Liver (tissue), 9 donors: ENCODE results near the gene NOS1. TPM values are rescaled to one million over a fixed set of nuclear protein-coding genes. Genes with fewer than 3 reads are reported as not detected.

ENCODE experiments used
- DNase-seq: peaks from one replicate; pipeline ENCODE4 v3.0.0-alpha.2; 2017; ENCODE audit warnings: low spot score
- H3K27ac ChIP-seq, 2 donors: one replicate each; pipeline ENCODE4 v1.7.0; 2013; ENCODE audit warnings: inconsistent platforms in 2 of 2, low read length in 2 of 2, control low read depth in 1 of 2, low read depth in 1 of 2, mild to moderate bottlenecking in 1 of 2
- H3K27me3 ChIP-seq, 4 donors: one replicate each; pipeline versions ENCODE4 v1.6.1 to v1.7.0; 2013; ENCODE audit warnings: low read length in 3 of 4, inconsistent platforms in 1 of 4, mild to moderate bottlenecking in 1 of 4, moderate library complexity in 1 of 4; ENCODE audit not compliant: control insufficient read depth in 4 of 4, insufficient read depth in 4 of 4
- H3K36me3 ChIP-seq, 4 donors: one replicate each; pipeline versions ENCODE4 v1.6.1 to v1.7.0; 2013; ENCODE audit warnings: low read length in 3 of 4, mild to moderate bottlenecking in 3 of 4, low read depth in 1 of 4, moderate library complexity in 1 of 4; ENCODE audit not compliant: control insufficient read depth in 4 of 4, insufficient read depth in 3 of 4
- H3K4me1 ChIP-seq, 4 donors: one replicate each; pipeline versions ENCODE4 v1.6.1 to v1.7.0; 2013; ENCODE audit warnings: low read length in 3 of 4, mild to moderate bottlenecking in 3 of 4, moderate library complexity in 1 of 4; ENCODE audit not compliant: control insufficient read depth in 4 of 4, insufficient read depth in 4 of 4
- H3K4me3 ChIP-seq, 3 donors: one replicate each; pipeline versions ENCODE4 v1.6.1 to v1.7.0; 2013; ENCODE audit warnings: low read length in 3 of 3, control low read depth in 1 of 3, low read depth in 1 of 3, mild to moderate bottlenecking in 1 of 3
- H3K9ac ChIP-seq, 2 donors: one replicate each; pipeline ENCODE4 v1.7.0; 2013; ENCODE audit warnings: low read length in 2 of 2, mild to moderate bottlenecking in 2 of 2, moderate library complexity in 2 of 2, control low read depth in 1 of 2, low read depth in 1 of 2
- H3K9me3 ChIP-seq, 4 donors: one replicate each; pipeline versions ENCODE4 v1.6.1 to v1.7.0; 2013; ENCODE audit warnings: low read length in 3 of 4; ENCODE audit not compliant: control insufficient read depth in 4 of 4
- ATF3 ChIP-seq: IDR thresholded peaks from 2 replicates; pipeline ENCODE4 v1.6.1; 2016; ENCODE audit warnings: antibody characterized with exemption
- CTCF ChIP-seq: fragments of 150-350 bp; IDR thresholded peaks from 2 replicates; pipeline ENCODE4 v1.5.1; 2017; ENCODE audit warnings: improper control_type of control experiment, low read depth, low read length; ENCODE audit not compliant: missing input control
- EGR1 ChIP-seq, 2 donors: IDR thresholded peaks; 2 replicates each; pipeline ENCODE4 v1.6.1; 2016 to 2018; ENCODE audit warnings: antibody characterized with exemption in 2 of 2, low read depth in 2 of 2
- FOXA1 ChIP-seq: IDR thresholded peaks from 2 replicates; pipeline ENCODE4 v1.6.1; 2016; ENCODE audit warnings: antibody characterized with exemption
- FOXA2 ChIP-seq: IDR thresholded peaks from 2 replicates; pipeline ENCODE4 v1.6.1; 2016; ENCODE audit warnings: antibody characterized with exemption
- GABPA ChIP-seq, 2 donors: IDR thresholded peaks in 1 of 2; conservative IDR thresholded peaks in 1 of 2; 2 replicates each; pipeline ENCODE4 v1.6.1; 2016; ENCODE audit warnings: antibody characterized with exemption in 2 of 2, mild to moderate bottlenecking in 1 of 2, moderate library complexity in 1 of 2
- HNF4A ChIP-seq, 2 donors: conservative IDR thresholded peaks; 2 replicates each; pipeline ENCODE4 v1.6.1; 2016; ENCODE audit warnings: antibody characterized with exemption in 2 of 2, mild to moderate bottlenecking in 2 of 2
- HNF4G ChIP-seq: IDR thresholded peaks from 2 replicates; pipeline ENCODE4 v1.6.1; 2016; ENCODE audit warnings: antibody characterized with exemption
- JUND ChIP-seq, 2 donors: IDR thresholded peaks; 2 replicates each; pipeline ENCODE4 v1.6.1; 2016; ENCODE audit warnings: antibody characterized with exemption in 2 of 2
- MAX ChIP-seq: IDR thresholded peaks from 2 replicates; pipeline ENCODE4 v1.6.1; 2016; ENCODE audit warnings: antibody characterized with exemption
- NR2F2 ChIP-seq: IDR thresholded peaks from 2 replicates; pipeline ENCODE4 v1.6.1; 2016; ENCODE audit warnings: antibody characterized with exemption
- RAD21 ChIP-seq, 2 donors: IDR thresholded peaks; 2 replicates each; pipeline ENCODE4 v1.6.1; 2016; ENCODE audit warnings: antibody characterized with exemption in 2 of 2, mild to moderate bottlenecking in 2 of 2
- REST ChIP-seq: IDR thresholded peaks from 2 replicates; pipeline ENCODE4 v1.6.1; 2016; ENCODE audit warnings: antibody characterized with exemption, mild to moderate bottlenecking
- RXRA ChIP-seq, 2 donors: IDR thresholded peaks; 2 replicates each; pipeline ENCODE4 v1.6.1; 2017 to 2018; ENCODE audit warnings: antibody characterized with exemption in 2 of 2, mild to moderate bottlenecking in 1 of 2
- SP1 ChIP-seq: IDR thresholded peaks from 2 replicates; pipeline ENCODE4 v1.6.1; 2018; ENCODE audit warnings: antibody characterized with exemption, mild to moderate bottlenecking
- TAF1 ChIP-seq: conservative IDR thresholded peaks from 2 replicates; pipeline ENCODE4 v1.6.1; 2016; ENCODE audit warnings: antibody characterized with exemption, mild to moderate bottlenecking
- YY1 ChIP-seq: IDR thresholded peaks from 2 replicates; pipeline ENCODE4 v1.6.1; 2016; ENCODE audit warnings: antibody characterized with exemption, mild to moderate bottlenecking
- WGBS: extraction: QIAGEN DNeasy Blood & Tissue Kit; methylation state at CpG from one replicate; pipeline ENCODE4 v1.1.7; 2013; 5-methylcytosine and 5-hydroxymethylcytosine counted together
- polyA plus RNA-seq, 2 donors: library from polyadenylated mRNA; stranded (reverse) in 1 of 2; unstranded in 1 of 2; fragments of 200-250 nt in 1 of 2; fragments of >200 nt in 1 of 2; fragmentation: Nextera tagmentation in 1 of 2; extraction: Ambion mirVana in 1 of 2; gene quantifications; one replicate each; pipeline versions ENCODE4 v1.2.1 to v1.2.3, GENCODE V29; 2013 to 2015
- total RNA-seq, 2 donors: library from RNA; depleted of rRNA; stranded (reverse); fragments of >200 nt; gene quantifications; one replicate each; pipeline ENCODE4 v1.2.3, GENCODE V29; 2014
- TF ChIP-seq, protein P1 (sequence below): IDR thresholded peaks from 2 replicates; pipeline ENCODE4 v1.6.1; 2016; ENCODE audit warnings: antibody characterized with exemption
- donor health status: healthy.
- donor health status: healthy.
- donor health status: healthy.
- donor health status: healthy.
- donor health status: healthy.

Gene NOS1
- total and polyA plus RNA-seq, 4 donors = under 0.01 to 0.08 (median 0.01) TPM; not detected in 1

- Histone ChIP-seq H3K4me3 (no peak overlapping the region), H3K27me3 (peaks cover 0 to 8% (median 0%) of the 10 kb centered on the region in 4 donors), H3K4me1 (no peaks in the 10 kb centered on the region), H3K9me3 (no peaks in the 10 kb centered on the region), H3K27ac (no peak overlapping the region), H3K36me3 (no peaks in the 10 kb centered on the region), H3K9ac (no peak overlapping the region)
- TF ChIP-seq YY1 = no peak
- no peak for TF ChIP-seq FOXA1
- TF ChIP-seq HNF4A (conservative IDR thresholded peaks at IDR 0.05) = no peak
- no peak for TF ChIP-seq CTCF
- TF ChIP-seq SP1 = no peak
- TF ChIP-seq TAF1 = no peak
- no peak for TF ChIP-seq RXRA (IDR thresholded peaks at IDR 0.05)
- TF ChIP-seq JUND (IDR thresholded peaks at IDR 0.05) = no peak
- TF ChIP-seq REST = no peak
- TF ChIP-seq EGR1 (IDR thresholded peaks at IDR 0.05; ENCODE audit: low read depth in 2 of 2) = no peak
- TF ChIP-seq RAD21 (IDR thresholded peaks at IDR 0.05) = no peak
- TF ChIP-seq FOXA2 = no peak
- DNase-seq = no peak
- WGBS = 81% methylated on average over 2 of the region's 2 CpGs
Observed at GRCh38 chr12:117273091-117273490, 88.3 kb downstream of the NOS1 start.

DNA sequence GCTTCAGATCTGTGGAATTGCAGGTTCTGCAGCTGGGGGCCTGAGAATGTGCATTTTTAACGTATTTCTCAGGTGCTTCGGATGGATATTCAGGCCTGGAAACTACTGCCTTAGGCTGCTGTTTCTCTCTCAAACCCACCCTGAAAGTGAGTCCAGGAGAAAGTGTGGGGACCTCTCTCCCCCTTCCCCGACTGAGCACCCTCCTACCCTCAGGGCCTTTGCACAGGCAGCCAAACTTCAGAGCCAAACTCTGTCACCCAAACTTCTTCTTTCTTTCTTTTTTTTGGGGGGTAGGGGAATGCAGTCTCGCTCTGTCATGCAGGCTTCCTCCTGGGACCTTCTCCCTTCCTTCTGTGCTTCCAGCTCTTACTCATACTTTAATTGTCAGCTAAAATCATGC lies 88.7 kb downstream of the NOS1 start:
- TF ChIP-seq YY1 (no peak), HNF4G (no peak), GABPA (IDR thresholded peaks at IDR 0.05 in 1 of 2, conservative IDR thresholded peaks at IDR 0.05 in 1 of 2) (no peak), RXRA (IDR thresholded peaks at IDR 0.05) (no peak), SP1 (no peak), MAX (no peak), EGR1 (IDR thresholded peaks at IDR 0.05; ENCODE audit: low read depth in 2 of 2) (no peak), NR2F2 (no peak), REST (no peak), FOXA1 (no peak), ATF3 (no peak), TAF1 (no peak), FOXA2 (no peak), RAD21 (IDR thresholded peaks at IDR 0.05) (no peak), JUND (IDR thresholded peaks at IDR 0.05) (no peak), CTCF (no peak), HNF4A (conservative IDR thresholded peaks at IDR 0.05) (no peak)
- TF ChIP-seq, protein P1, sequence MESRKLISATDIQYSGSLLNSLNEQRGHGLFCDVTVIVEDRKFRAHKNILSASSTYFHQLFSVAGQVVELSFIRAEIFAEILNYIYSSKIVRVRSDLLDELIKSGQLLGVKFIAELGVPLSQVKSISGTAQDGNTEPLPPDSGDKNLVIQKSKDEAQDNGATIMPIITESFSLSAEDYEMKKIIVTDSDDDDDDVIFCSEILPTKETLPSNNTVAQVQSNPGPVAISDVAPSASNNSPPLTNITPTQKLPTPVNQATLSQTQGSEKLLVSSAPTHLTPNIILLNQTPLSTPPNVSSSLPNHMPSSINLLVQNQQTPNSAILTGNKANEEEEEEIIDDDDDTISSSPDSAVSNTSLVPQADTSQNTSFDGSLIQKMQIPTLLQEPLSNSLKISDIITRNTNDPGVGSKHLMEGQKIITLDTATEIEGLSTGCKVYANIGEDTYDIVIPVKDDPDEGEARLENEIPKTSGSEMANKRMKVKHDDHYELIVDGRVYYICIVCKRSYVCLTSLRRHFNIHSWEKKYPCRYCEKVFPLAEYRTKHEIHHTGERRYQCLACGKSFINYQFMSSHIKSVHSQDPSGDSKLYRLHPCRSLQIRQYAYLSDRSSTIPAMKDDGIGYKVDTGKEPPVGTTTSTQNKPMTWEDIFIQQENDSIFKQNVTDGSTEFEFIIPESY = no peak
- H3K4me3 ChIP-seq = no peak overlapping the region
- H3K9ac ChIP-seq = no peak overlapping the region
- WGBS = 80% methylated on average over 4 of the region's 4 CpGs
- peaks cover 0 to 8% (median 0%) of the 10 kb centered on the region in 4 donors for H3K27me3 ChIP-seq
- H3K36me3 ChIP-seq = no peaks in the 10 kb centered on the region
- H3K27ac ChIP-seq = no peak overlapping the region
- H3K4me1 ChIP-seq = no peaks in the 10 kb centered on the region
- no peak for DNase-seq
- no peaks in the 10 kb centered on the region for H3K9me3 ChIP-seq
